Aorta (tissue), 5 donors: ENCODE measurements around the gene SLC49A4. TPM values are rescaled to one million over a fixed set of nuclear protein-coding genes. Genes with fewer than 3 reads are reported as not detected.

Experiments
- ATAC-seq: fragments of 200-7000 bp; cut with Tn5 transposase; one replicate; pipeline ENCODE4 v1.9.1; 2022; ENCODE audit warnings: moderate library complexity; ENCODE audit not compliant: low FRiP score
- DNase-seq, 2 donors: peaks; one replicate each; pipeline ENCODE4 v3.0.0-alpha.2; 2020
- H3K27ac ChIP-seq, 2 donors: one replicate each; pipeline ENCODE4 v1.5.1; 2013; ENCODE audit warnings: low read length in 2 of 2, mild to moderate bottlenecking in 2 of 2, moderate library complexity in 2 of 2, control low read depth in 1 of 2, inconsistent platforms in 1 of 2, low read depth in 1 of 2
- H3K27me3 ChIP-seq, 2 donors: one replicate each; pipeline ENCODE4 v1.6.1; 2013; ENCODE audit warnings: control low read depth in 1 of 2, low read length in 1 of 2, mild to moderate bottlenecking in 1 of 2, moderate library complexity in 1 of 2; ENCODE audit not compliant: insufficient read depth in 2 of 2, control insufficient read depth in 1 of 2
- H3K36me3 ChIP-seq, 2 donors: one replicate each; pipeline ENCODE4 v1.6.1; 2013; ENCODE audit warnings: control low read depth in 1 of 2, low read length in 1 of 2, mild to moderate bottlenecking in 1 of 2; ENCODE audit not compliant: insufficient read depth in 2 of 2, control insufficient read depth in 1 of 2
- H3K4me1 ChIP-seq, 2 donors: one replicate each; pipeline ENCODE4 v1.6.1; 2013; ENCODE audit warnings: low read length in 2 of 2, control low read depth in 1 of 2, mild to moderate bottlenecking in 1 of 2, moderate library complexity in 1 of 2; ENCODE audit not compliant: insufficient read depth in 2 of 2, control insufficient read depth in 1 of 2
- H3K4me3 ChIP-seq, 2 donors: one replicate each; pipeline ENCODE4 v1.5.1; 2013; ENCODE audit warnings: low read length in 2 of 2, control low read depth in 1 of 2, mild to moderate bottlenecking in 1 of 2
- H3K9me3 ChIP-seq: one replicate; pipeline ENCODE4 v1.6.1; 2013; ENCODE audit warnings: mild to moderate bottlenecking, low read length; ENCODE audit not compliant: control insufficient read depth
- WGBS, 2 donors: extraction: QIAGEN DNeasy Blood & Tissue Kit; methylation state at CpG; one replicate each; pipeline ENCODE4 v1.1.7; 2013; 5-methylcytosine and 5-hydroxymethylcytosine counted together
- intact Hi-C, 2 donors: fragments of 100-400 bp; cut with DNase I; formaldehyde crosslinking; loops; one replicate each; pipeline versions ENCODE4 v1.14.2 to v1.15.0; 2022
- polyA plus RNA-seq, 2 donors: library from polyadenylated mRNA; stranded (reverse); fragments of 200-250 nt; gene quantifications; one replicate each; pipeline ENCODE4 v1.2.3, GENCODE V29; 2013
- total RNA-seq, 2 donors: library from RNA; stranded (reverse); fragmentation: NEBNext Ultra II Directional; extraction: Animal tissue kit (Norgen Biotek cat#: 25700); gene quantifications; one replicate each; pipeline ENCODE4 v1.2.1, GENCODE V29; 2021
- donor health status: healthy with polysubstance abuse.
- donor health status: Bipolar disorder and iron deficiency.
- donor health status: DM: no; HTN: no; CAD: no.
- donor health status: DM: no; HTN: no; CAD: no.
- donor health status: DM: yes; HTN: yes; CAD: no.

The SLC49A4 gene
- total and polyA plus RNA-seq, 4 donors: 3.1 to 13.4 (median 8.6) TPM

DNA sequence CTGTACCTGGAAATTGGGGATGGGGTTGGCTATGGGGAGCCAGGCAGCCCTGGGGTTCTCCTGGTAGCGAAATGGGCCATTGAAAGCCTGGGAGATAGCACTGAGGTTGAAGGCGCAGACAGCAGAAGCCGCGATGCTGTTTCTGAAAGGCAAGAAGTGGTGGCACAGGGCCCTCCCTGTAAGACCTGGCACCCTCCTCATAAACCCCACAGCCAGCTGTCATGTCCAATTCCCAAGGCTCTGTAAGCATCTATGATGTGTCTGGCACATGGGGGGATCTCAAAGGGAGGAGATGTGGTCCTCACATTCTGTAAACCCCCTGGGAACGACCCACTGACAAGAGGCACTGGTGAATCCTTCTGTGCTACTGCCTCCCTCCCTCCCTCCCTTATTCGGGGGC is 128.7 kb downstream of the SLC49A4 start:
- no peak overlapping the region for H3K27ac ChIP-seq
- intact Hi-C loops: no loop called here
- ATAC-seq (no peak), DNase-seq (no peak)
- no peaks in the 10 kb centered on the region for H3K4me1 ChIP-seq
- H3K4me3 ChIP-seq: no peak overlapping the region
- no peaks in the 10 kb centered on the region for H3K36me3 ChIP-seq
- H3K9me3 ChIP-seq: no peaks in the 10 kb centered on the region
- WGBS, 2 donors: 73 to 82% methylated on average over 6 of the region's 6 CpGs
- no peaks in the 10 kb centered on the region for H3K27me3 ChIP-seq

DNA sequence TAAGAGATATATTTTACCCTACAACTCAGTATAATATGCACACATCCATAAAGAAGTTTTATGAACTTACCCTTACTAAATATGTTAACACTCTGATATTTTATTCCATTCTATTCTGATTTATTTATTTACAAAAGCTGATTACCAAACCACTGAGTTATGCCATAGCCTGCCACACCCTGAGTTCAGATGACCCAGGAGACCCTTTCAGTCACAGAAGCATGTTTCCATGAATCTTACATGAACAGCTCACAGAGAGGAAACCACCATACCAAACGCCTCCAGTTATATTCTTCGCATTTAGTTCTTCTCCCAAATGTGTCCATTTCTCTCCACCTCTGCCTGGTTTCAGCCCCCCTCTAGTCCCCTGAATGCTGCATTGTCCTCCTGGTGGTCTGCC is 129.2 kb downstream of the SLC49A4 start:
- no peak for ATAC-seq
- 90 to 92% methylated on average over 2 of the region's 2 CpGs for WGBS, 2 donors
- H3K4me1 ChIP-seq: no peaks in the 10 kb centered on the region
- no peaks in the 10 kb centered on the region for H3K36me3 ChIP-seq
- H3K27me3 ChIP-seq: no peaks in the 10 kb centered on the region
- no peak for DNase-seq
- no peak overlapping the region for H3K4me3 ChIP-seq
- intact Hi-C loops: no loop called here
- H3K9me3 ChIP-seq: no peaks in the 10 kb centered on the region
- H3K27ac ChIP-seq: no peak overlapping the region

GRCh38 chr3:122925756-122926155 is 130.9 kb downstream of the SLC49A4 start:
- Histone ChIP-seq H3K27me3 (no peaks in the 10 kb centered on the region), H3K27ac (no peak overlapping the region), H3K9me3 (no peaks in the 10 kb centered on the region), H3K4me3 (no peak overlapping the region), H3K4me1 (no peaks in the 10 kb centered on the region), H3K36me3 (no peaks in the 10 kb centered on the region)
- no peak for DNase-seq
- intact Hi-C loops: no loop called here
- WGBS, 2 donors: 95% methylated on average over 1 of the region's 1 CpG
- no peak for ATAC-seq

- Histone ChIP-seq H3K4me3 (no peak overlapping the region), H3K27me3 (no peaks in the 10 kb centered on the region), H3K4me1 (no peaks in the 10 kb centered on the region), H3K27ac (no peak overlapping the region), H3K9me3 (no peaks in the 10 kb centered on the region), H3K36me3 (no peaks in the 10 kb centered on the region)
- WGBS, 2 donors: 89 to 90% methylated on average over 20 of the region's 20 CpGs
- intact Hi-C loops: no loop called here
- no peak for ATAC-seq
- no peak for DNase-seq
These were observed 131.5 kb downstream of the SLC49A4 start for GRCh38 chr3:122926322-122926721.

GRCh38 chr3:122926811-122927210 is 131.9 kb downstream of the SLC49A4 start:
- intact Hi-C loops: no loop called here
- no peaks in the 10 kb centered on the region for H3K27me3 ChIP-seq
- no peaks in the 10 kb centered on the region for H3K36me3 ChIP-seq
- H3K9me3 ChIP-seq: no peaks in the 10 kb centered on the region
- no peaks in the 10 kb centered on the region for H3K4me1 ChIP-seq
- ATAC-seq (no peak), DNase-seq (no peak)
- H3K27ac ChIP-seq: no peak overlapping the region
- 97 to 99% methylated on average over 3 of the region's 3 CpGs for WGBS, 2 donors
- no peak overlapping the region for H3K4me3 ChIP-seq

GRCh38 chr3:122927726-122928125 is 132.9 kb downstream of the SLC49A4 start:
- H3K27ac ChIP-seq: no peak overlapping the region
- H3K4me1 ChIP-seq: no peaks in the 10 kb centered on the region
- 89 to 93% methylated on average over 10 of the region's 10 CpGs for WGBS, 2 donors
- H3K4me3 ChIP-seq: no peak overlapping the region
- DNase-seq (no peak), ATAC-seq (no peak)
- intact Hi-C loops: no loop called here
- no peaks in the 10 kb centered on the region for H3K36me3 ChIP-seq
- no peaks in the 10 kb centered on the region for H3K27me3 ChIP-seq
- H3K9me3 ChIP-seq: no peaks in the 10 kb centered on the region

DNA sequence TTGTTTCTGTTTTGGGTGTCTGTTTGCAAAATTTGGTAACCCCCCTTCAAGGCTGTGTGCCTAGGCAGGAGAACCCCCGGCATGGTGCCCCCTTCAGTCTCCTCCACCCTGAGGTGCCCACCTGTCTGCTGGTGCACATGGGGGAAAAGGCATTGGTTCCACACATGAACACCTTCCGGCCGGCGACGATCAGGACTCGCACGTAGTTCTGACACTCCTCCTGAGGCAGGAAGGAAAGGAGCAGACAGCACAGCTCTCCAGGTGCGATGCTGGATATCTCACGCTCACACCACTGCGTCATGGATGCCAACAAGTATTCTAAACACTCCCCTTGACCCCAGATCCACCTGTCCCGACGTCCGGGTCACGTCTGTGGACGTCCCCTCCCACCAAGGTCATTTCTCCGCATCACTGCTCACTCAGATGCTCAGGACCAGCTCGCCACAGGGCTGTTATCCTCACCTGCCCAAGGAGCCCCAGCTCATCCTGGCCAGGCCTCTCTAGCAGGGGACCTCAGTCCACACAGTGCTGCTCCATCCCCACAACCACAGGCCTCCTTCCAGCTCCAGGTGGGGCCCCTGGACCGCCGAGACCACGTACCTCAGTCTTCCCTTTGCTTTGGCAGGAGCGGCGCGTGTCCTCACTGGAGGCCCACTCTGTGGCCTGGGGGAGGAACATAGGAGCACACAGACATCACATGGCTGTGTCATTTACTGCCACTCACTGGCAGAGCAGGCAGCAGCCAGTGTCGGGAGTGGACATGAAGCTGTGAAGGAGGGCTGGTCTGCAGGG is 133.7 kb downstream of the SLC49A4 start:
- Histone ChIP-seq H3K27me3 (no peaks in the 10 kb centered on the region), H3K9me3 (no peaks in the 10 kb centered on the region), H3K27ac (no peak overlapping the region), H3K4me3 (no peak overlapping the region), H3K4me1 (no peaks in the 10 kb centered on the region), H3K36me3 (no peaks in the 10 kb centered on the region)
- ATAC-seq: no peak
- 86 to 87% methylated on average over 24 of the region's 24 CpGs for WGBS, 2 donors
- intact Hi-C loops: no loop called here
- DNase-seq: no peak

- Histone ChIP-seq H3K9me3 (no peaks in the 10 kb centered on the region), H3K4me1 (no peaks in the 10 kb centered on the region), H3K27ac (no peak overlapping the region), H3K36me3 (no peaks in the 10 kb centered on the region), H3K27me3 (no peaks in the 10 kb centered on the region), H3K4me3 (no peak overlapping the region)
- DNase-seq (no peak), ATAC-seq (no peak)
- intact Hi-C loops: no loop called here
- WGBS, 2 donors: 57 to 68% methylated on average over 12 of the region's 12 CpGs
These were observed 134.6 kb downstream of the SLC49A4 start for GRCh38 chr3:122929188-122930062.
